CD14-positive monocyte (primary cell): ENCODE measurements around the gene CPHXL2. TPM values are rescaled to one million over a fixed set of nuclear protein-coding genes. Genes with fewer than 3 reads are reported as not detected.

ENCODE experiments used
- DNase-seq, 3 donors: peaks; one replicate each; pipeline ENCODE4 v3.0.0-alpha.2; 2011 to 2022
- H2AFZ ChIP-seq: 2 replicates; pipeline ENCODE4 v1.6.0; 2012; ENCODE audit warnings: mild to moderate bottlenecking, low read depth, low read length, inconsistent platforms; ENCODE audit not compliant: insufficient read depth, poor library complexity, severe bottlenecking
- H3K27ac ChIP-seq, 2 donors: 1 replicate in 1 of 2; 2 replicates in 1 of 2; pipeline ENCODE4 v1.5.1; 2012 to 2013; ENCODE audit warnings: low read length in 2 of 2, control low read depth in 1 of 2, inconsistent platforms in 1 of 2, low read depth in 1 of 2, mild to moderate bottlenecking in 1 of 2
- H3K27me3 ChIP-seq, 2 donors: one replicate each; pipeline versions ENCODE4 v1.6.0 to v1.6.1; 2011 to 2013; ENCODE audit warnings: low read length in 2 of 2; ENCODE audit not compliant: control insufficient read depth in 2 of 2, insufficient read depth in 2 of 2
- H3K36me3 ChIP-seq, 2 donors: replicated peaks in 1 of 2; 1 replicate in 1 of 2; 2 replicates in 1 of 2; pipeline versions ENCODE4 v1.5.1 to v1.6.1; 2012 to 2013; ENCODE audit warnings: low read length in 2 of 2, control low read depth in 1 of 2, inconsistent platforms in 1 of 2, mild to moderate bottlenecking in 1 of 2; ENCODE audit not compliant: insufficient read depth in 2 of 2, control insufficient read depth in 1 of 2
- H3K4me1 ChIP-seq, 2 donors: 1 replicate in 1 of 2; 2 replicates in 1 of 2; pipeline versions ENCODE4 v1.5.1 to v1.6.1; 2012 to 2013; ENCODE audit warnings: low read length in 2 of 2, control low read depth in 1 of 2, inconsistent platforms in 1 of 2, mild to moderate bottlenecking in 1 of 2, moderate library complexity in 1 of 2; ENCODE audit not compliant: insufficient read depth in 2 of 2, control insufficient read depth in 1 of 2
- H3K4me2 ChIP-seq: replicated peaks from 2 replicates; pipeline ENCODE3; 2012; ENCODE audit warnings: low read length, moderate library complexity, mild to moderate bottlenecking; ENCODE audit not compliant: poor library complexity, severe bottlenecking; ENCODE audit errors: extremely low read depth
- H3K4me3 ChIP-seq, 3 experiments: fragments of 200-600 bp in 1 of 3; sonication (generic) in 1 of 3; replicated peaks in 1 of 3; 1 replicate in 2 of 3; 2 replicates in 1 of 3; pipeline ENCODE4 v1.5.1; 2011 to 2013; ENCODE audit warnings: low read length in 3 of 3, mild to moderate bottlenecking in 3 of 3, control low read depth in 2 of 3, low read depth in 2 of 3, inconsistent platforms in 1 of 3, moderate library complexity in 1 of 3
- H3K79me2 ChIP-seq: 2 replicates; pipeline ENCODE4 v1.6.0; 2012; ENCODE audit warnings: mild to moderate bottlenecking, control low read depth, inconsistent platforms, low read length, moderate library complexity; ENCODE audit not compliant: insufficient read depth
- H3K9ac ChIP-seq: 2 replicates; pipeline ENCODE4 v1.6.0; 2017; ENCODE audit warnings: low read length, mild to moderate bottlenecking; ENCODE audit not compliant: insufficient read depth, poor library complexity, severe bottlenecking
- H3K9me3 ChIP-seq, 2 donors: replicated peaks in 1 of 2; 1 replicate in 1 of 2; 2 replicates in 1 of 2; pipeline versions ENCODE4 v1.5.1 to v1.6.1; 2012 to 2013; ENCODE audit warnings: low read length in 2 of 2, control low read depth in 1 of 2; ENCODE audit not compliant: control insufficient read depth in 1 of 2, insufficient read depth in 1 of 2
- H4K20me1 ChIP-seq: 2 replicates; pipeline ENCODE4 v1.6.0; 2012; ENCODE audit warnings: mild to moderate bottlenecking, low read length, control low read depth, moderate library complexity; ENCODE audit not compliant: insufficient read depth
- H3K27ac Mint-ChIP-seq, 7 donors: one replicate each; pipeline ENCODE4 v1.8.0; 2020; ENCODE audit warnings: mild to moderate bottlenecking in 7 of 7, mixed read lengths in 7 of 7, moderate library complexity in 6 of 7, inconsistent platforms in 2 of 7
- H3K27me3 Mint-ChIP-seq, 3 donors: one replicate each; pipeline ENCODE4 v1.8.0; 2021 to 2022; ENCODE audit warnings: low read depth in 3 of 3, mild to moderate bottlenecking in 3 of 3, mixed read lengths in 3 of 3, moderate library complexity in 3 of 3, inconsistent platforms in 1 of 3
- H3K36me3 Mint-ChIP-seq, 2 donors: one replicate each; pipeline ENCODE4 v1.8.0; 2020; ENCODE audit warnings: mixed read lengths in 2 of 2, inconsistent platforms in 1 of 2, mild to moderate bottlenecking in 1 of 2
- H3K4me1 Mint-ChIP-seq: one replicate; pipeline ENCODE4 v1.8.0; 2020; ENCODE audit warnings: mild to moderate bottlenecking, mixed read lengths
- H3K4me3 Mint-ChIP-seq, 2 donors: one replicate each; pipeline ENCODE4 v1.8.0; 2020; ENCODE audit warnings: mild to moderate bottlenecking in 2 of 2, mixed read lengths in 2 of 2, moderate library complexity in 1 of 2
- H3K9me3 Mint-ChIP-seq, 7 donors: one replicate each; pipeline ENCODE4 v1.8.0; 2020 to 2022; ENCODE audit warnings: mixed read lengths in 7 of 7, mild to moderate bottlenecking in 6 of 7, moderate library complexity in 6 of 7, inconsistent platforms in 2 of 7
- WGBS: methylation state at CpG from one replicate; pipeline ENCODE4 v1.1.5; 2013; ENCODE audit warnings: missing lambda C conversion rate; ENCODE audit not compliant: insufficient coverage; 5-methylcytosine and 5-hydroxymethylcytosine counted together
- intact Hi-C, 2 donors: fragments of 100-400 bp; cut with micrococcal nuclease; formaldehyde crosslinking; loops; one replicate each; pipeline versions ENCODE4 v1.15.0 to v1.15.1; 2023
- polyA plus RNA-seq, 3 donors: library from polyadenylated mRNA; depleted of rRNA in 1 of 3; unstranded in 2 of 3; stranded (reverse) in 1 of 3; fragments of 300-500 nt in 2 of 3; fragments of >200 nt in 1 of 3; fragmentation: Illumina TruSeq in 2 of 3; gene quantifications; 1 replicate in 2 of 3; 2 replicates in 1 of 3; pipeline ENCODE4 v1.2.3, GENCODE V29; 2012 to 2021
- TF ChIP-seq, protein P1 (sequence below): fragments of 200-600 bp; IDR thresholded peaks from one replicate; pipeline ENCODE4 v1.8.0; 2022; ENCODE audit warnings: antibody characterized with exemption, mild to moderate bottlenecking

The CPHXL2 gene
- polyA plus RNA-seq, 3 donors: not detected

DNA sequence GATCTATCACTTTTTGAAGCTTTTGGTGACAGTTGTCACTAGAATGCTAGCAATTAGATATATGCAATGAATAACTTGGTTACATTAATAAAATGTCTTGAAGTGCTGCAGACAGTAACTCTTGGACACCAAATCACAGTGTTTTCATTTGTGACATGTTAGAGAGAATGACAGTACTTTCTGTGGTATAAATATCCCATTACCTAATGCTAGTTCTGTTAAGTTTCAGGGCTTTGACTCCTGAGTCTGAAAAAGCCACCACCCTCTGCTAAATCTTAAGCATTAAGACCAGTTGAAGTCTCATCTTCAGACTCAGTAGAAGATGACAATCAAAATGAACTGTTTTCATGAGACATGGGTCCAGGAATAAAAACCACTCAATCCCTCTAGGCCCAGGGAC lies 10.6 kb upstream of the CPHXL2 start:
- H3K4me1 Mint-ChIP-seq: no peaks in the 10 kb centered on the region
- no peaks in the 10 kb centered on the region for H3K79me2 ChIP-seq
- H3K9me3 ChIP-seq: peaks cover 11 to 22% of the 10 kb centered on the region in 2 donors
- H4K20me1 ChIP-seq: no peaks in the 10 kb centered on the region
- no peak overlapping the region for H3K9ac ChIP-seq
- H3K36me3 Mint-ChIP-seq: no peaks in the 10 kb centered on the region
- H3K27ac ChIP-seq: no peak overlapping the region
- H3K4me1 ChIP-seq: no peaks in the 10 kb centered on the region
- no peak overlapping the region for H3K27ac Mint-ChIP-seq
- H3K9me3 Mint-ChIP-seq: peaks cover 17 to 32% (median 22%) of the 10 kb centered on the region in 7 donors
- DNase-seq: no peak
- intact Hi-C loops: no loop called here
- H2AFZ ChIP-seq: no peak overlapping the region
- H3K4me3 Mint-ChIP-seq: no peak overlapping the region
- H3K27me3 Mint-ChIP-seq: peaks cover 0 to 3% (median 0%) of the 10 kb centered on the region in 3 donors
- H3K27me3 ChIP-seq: no peaks in the 10 kb centered on the region
- H3K4me2 ChIP-seq: no peak overlapping the region
- TF ChIP-seq, protein P1, sequence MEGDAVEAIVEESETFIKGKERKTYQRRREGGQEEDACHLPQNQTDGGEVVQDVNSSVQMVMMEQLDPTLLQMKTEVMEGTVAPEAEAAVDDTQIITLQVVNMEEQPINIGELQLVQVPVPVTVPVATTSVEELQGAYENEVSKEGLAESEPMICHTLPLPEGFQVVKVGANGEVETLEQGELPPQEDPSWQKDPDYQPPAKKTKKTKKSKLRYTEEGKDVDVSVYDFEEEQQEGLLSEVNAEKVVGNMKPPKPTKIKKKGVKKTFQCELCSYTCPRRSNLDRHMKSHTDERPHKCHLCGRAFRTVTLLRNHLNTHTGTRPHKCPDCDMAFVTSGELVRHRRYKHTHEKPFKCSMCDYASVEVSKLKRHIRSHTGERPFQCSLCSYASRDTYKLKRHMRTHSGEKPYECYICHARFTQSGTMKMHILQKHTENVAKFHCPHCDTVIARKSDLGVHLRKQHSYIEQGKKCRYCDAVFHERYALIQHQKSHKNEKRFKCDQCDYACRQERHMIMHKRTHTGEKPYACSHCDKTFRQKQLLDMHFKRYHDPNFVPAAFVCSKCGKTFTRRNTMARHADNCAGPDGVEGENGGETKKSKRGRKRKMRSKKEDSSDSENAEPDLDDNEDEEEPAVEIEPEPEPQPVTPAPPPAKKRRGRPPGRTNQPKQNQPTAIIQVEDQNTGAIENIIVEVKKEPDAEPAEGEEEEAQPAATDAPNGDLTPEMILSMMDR: no peak
- no peak overlapping the region for H3K4me3 ChIP-seq
- H3K36me3 ChIP-seq: no peaks in the 10 kb centered on the region

DNA sequence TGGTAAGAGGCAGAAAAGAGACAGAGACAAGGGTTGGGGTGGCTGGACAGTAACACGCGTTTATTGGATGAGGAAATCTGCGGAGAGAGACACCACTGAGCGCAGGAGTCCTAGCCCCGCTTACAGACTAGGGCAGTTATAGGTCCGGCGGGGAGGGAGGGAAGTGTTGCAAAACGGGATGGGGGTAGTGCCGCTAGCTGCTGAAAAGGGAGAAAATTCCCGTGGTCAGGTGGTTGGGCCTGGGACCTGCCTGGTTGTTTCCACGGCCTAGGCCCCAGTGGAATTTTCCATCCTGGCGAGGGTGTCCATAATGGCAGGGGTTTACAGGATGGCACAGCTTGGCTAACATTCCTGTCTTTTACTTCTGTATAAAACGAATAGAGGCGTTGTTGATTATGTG lies 5.5 kb upstream of the CPHXL2 start:
- no peak overlapping the region for H3K4me3 ChIP-seq
- peaks cover 0 to 3% (median 0%) of the 10 kb centered on the region in 3 donors for H3K27me3 Mint-ChIP-seq
- peaks cover 13 to 28% (median 21%) of the 10 kb centered on the region in 7 donors for H3K9me3 Mint-ChIP-seq
- no peaks in the 10 kb centered on the region for H3K36me3 ChIP-seq
- H3K4me3 Mint-ChIP-seq: no peak overlapping the region
- WGBS: 94% methylated on average over 14 of the region's 14 CpGs
- H3K4me1 ChIP-seq: no peaks in the 10 kb centered on the region
- TF ChIP-seq, protein P1: no peak
- intact Hi-C loops: no loop called here
- H3K9ac ChIP-seq: no peak overlapping the region
- no peak for DNase-seq
- H3K4me2 ChIP-seq: no peak overlapping the region
- H3K27me3 ChIP-seq: no peaks in the 10 kb centered on the region
- no peaks in the 10 kb centered on the region for H3K36me3 Mint-ChIP-seq
- H4K20me1 ChIP-seq: no peaks in the 10 kb centered on the region
- no peak overlapping the region for H2AFZ ChIP-seq
- no peaks in the 10 kb centered on the region for H3K79me2 ChIP-seq
- peaks cover 2% of the 10 kb centered on the region for H3K4me1 Mint-ChIP-seq
- H3K27ac Mint-ChIP-seq: no peak overlapping the region
- peaks cover 11 to 19% of the 10 kb centered on the region in 2 donors for H3K9me3 ChIP-seq
- H3K27ac ChIP-seq: no peak overlapping the region
